K562 (cell line): Measurements from ENCODE around the gene KRT1. TPM values are rescaled to one million over a fixed set of nuclear protein-coding genes. Genes with fewer than 3 reads are reported as not detected.

ENCODE experiments used
- ATF6 ChIP-seq: sonication (generic); formaldehyde crosslinking; IDR thresholded peaks from 2 replicates; pipeline ENCODE4 v1.4.0; 2020; ENCODE audit warnings: mild to moderate bottlenecking, missing genetic modification reagents
- BRF1 ChIP-seq: IDR thresholded peaks from 3 replicates; pipeline ENCODE4 v1.6.1; 2011; ENCODE audit warnings: borderline replicate concordance, mild to moderate bottlenecking; ENCODE audit not compliant: insufficient read length; ENCODE audit errors: extremely low read depth
- BRF2 ChIP-seq: IDR thresholded peaks from 3 replicates; pipeline ENCODE4 v1.6.1; 2011; ENCODE audit warnings: borderline replicate concordance, mild to moderate bottlenecking; ENCODE audit not compliant: insufficient read length, insufficient read depth
- FOXJ3 ChIP-seq: sonication (generic); formaldehyde crosslinking; IDR thresholded peaks from 2 replicates; pipeline ENCODE4 v1.4.0; 2020; ENCODE audit warnings: mild to moderate bottlenecking, missing genetic modification reagents
- LARP7 ChIP-seq: fragments of 450-650 bp; IDR thresholded peaks from 2 replicates; pipeline ENCODE4 v1.6.1; 2016
- MAFF ChIP-seq: IDR thresholded peaks from 2 replicates; pipeline ENCODE4 v1.6.1; 2012; ENCODE audit warnings: low read length, improper control_type of control experiment
- MED1 ChIP-seq: sonication (generic); formaldehyde crosslinking; IDR thresholded peaks from 2 replicates; pipeline ENCODE4 v1.8.1; 2023; ENCODE audit warnings: missing genetic modification reagents, borderline replicate concordance
- NR3C1 ChIP-seq: sonication (generic); formaldehyde crosslinking; IDR thresholded peaks from 2 replicates; pipeline ENCODE4 v1.8.1; 2022; ENCODE audit warnings: missing genetic modification reagents
- NUFIP1 ChIP-seq: fragments of 450-650 bp; IDR thresholded peaks from 2 replicates; pipeline ENCODE4 v1.6.1; 2018; ENCODE audit not compliant: partially characterized antibody
- TCF3 ChIP-seq: sonication (generic); formaldehyde crosslinking; IDR thresholded peaks from 2 replicates; pipeline ENCODE4 v1.4.0; 2020; ENCODE audit warnings: mild to moderate bottlenecking, missing genetic modification reagents
- TCFL5 ChIP-seq: fragments of 250-450 bp; sonication (Bioruptor Pico); conservative IDR thresholded peaks from 2 replicates; pipeline ENCODE4 v1.6.1; 2021; ENCODE audit warnings: mild to moderate bottlenecking, moderate library complexity, matching md5 sums
- ZBTB33 ChIP-seq: sonication (generic); formaldehyde crosslinking; IDR thresholded peaks from 2 replicates; pipeline ENCODE4 v1.8.1; 2023; ENCODE audit warnings: mild to moderate bottlenecking, missing genetic modification reagents
- ZBTB7A ChIP-seq: IDR thresholded peaks from 2 replicates; pipeline ENCODE4 v1.6.1; 2011; ENCODE audit warnings: low read depth, mild to moderate bottlenecking, low read length, moderate library complexity, borderline replicate concordance; ENCODE audit not compliant: control insufficient read depth
- ZNF263 ChIP-seq: sonication (generic); formaldehyde crosslinking; IDR thresholded peaks from 2 replicates; pipeline ENCODE4 v1.8.0; 2022; ENCODE audit warnings: mild to moderate bottlenecking, missing genetic modification reagents, borderline replicate concordance
- ZNF277 ChIP-seq: fragments of 250-450 bp; sonication (Bioruptor Pico); IDR thresholded peaks from 2 replicates; pipeline ENCODE4 v1.8.0; 2022; ENCODE audit warnings: inconsistent platforms, mild to moderate bottlenecking, moderate library complexity, borderline replicate concordance
- ZNF695 ChIP-seq: fragments of 450-650 bp; formaldehyde crosslinking; IDR thresholded peaks from 2 replicates; pipeline ENCODE4 v1.4.0; 2020; ENCODE audit warnings: mild to moderate bottlenecking, moderate library complexity
- ZNF778 ChIP-seq: fragments of 450-650 bp; formaldehyde crosslinking; IDR thresholded peaks from 2 replicates; pipeline ENCODE4 v1.4.0; 2020; ENCODE audit warnings: mild to moderate bottlenecking, moderate library complexity
- polyA plus RNA-seq, 8 experiments: library from polyadenylated mRNA; depleted of rRNA in 4 of 8; stranded (reverse) in 5 of 8; unstranded in 3 of 8; fragments of >200 nt; fragmentation: Nextera tagmentation in 2 of 8; fragmentation: Illumina TruSeq in 1 of 8; extraction: Ambion mirVana in 2 of 8; extraction: Trizol in 1 of 8; gene quantifications; 2 replicates each; pipeline versions ENCODE4 v1.2.1 to v1.2.3, GENCODE V29; 2011 to 2014; ENCODE audit warnings: inconsistent platforms in 1 of 8, missing spikeins in 1 of 8
- total RNA-seq, 7 experiments: library from RNA; depleted of rRNA in 6 of 7; stranded (reverse); fragments of >200 nt in 6 of 7; fragmentation: Illumina TruSeq in 2 of 7; extraction: Trizol in 2 of 7; gene quantifications; 2 replicates each; pipeline versions ENCODE4 v1.2.1 to v1.2.3, GENCODE V29; 2011 to 2021; ENCODE audit warnings: low replicate concordance in 1 of 7
- TF ChIP-seq, protein P1 (sequence below): sonication (generic); formaldehyde crosslinking; IDR thresholded peaks from 2 replicates; pipeline ENCODE4 v1.8.0; 2022; ENCODE audit warnings: missing genetic modification reagents, mild to moderate bottlenecking, borderline replicate concordance
- TF ChIP-seq, protein P2 (sequence below): fragments of 450-650 bp; conservative IDR thresholded peaks from 2 replicates; pipeline ENCODE4 v1.6.1; 2016; ENCODE audit warnings: missing genetic modification characterization, low read depth, mild to moderate bottlenecking, control low read depth, missing compliant biosample characterization

KRT1 gene
- total and polyA plus RNA-seq, 9 of the 15 experiments (the other 6 are each of a cell fraction or from before 2014, with no cell fraction given): 0.18 TPM; not detected in 8

GRCh38 chr12:52645120-52645761 lies 35.0 kb downstream of the KRT1 start (continued):
- TF ChIP-seq MED1: no peak
- no peak for TF ChIP-seq NUFIP1
- no peak for TF ChIP-seq LARP7
- TF ChIP-seq, protein P1, sequence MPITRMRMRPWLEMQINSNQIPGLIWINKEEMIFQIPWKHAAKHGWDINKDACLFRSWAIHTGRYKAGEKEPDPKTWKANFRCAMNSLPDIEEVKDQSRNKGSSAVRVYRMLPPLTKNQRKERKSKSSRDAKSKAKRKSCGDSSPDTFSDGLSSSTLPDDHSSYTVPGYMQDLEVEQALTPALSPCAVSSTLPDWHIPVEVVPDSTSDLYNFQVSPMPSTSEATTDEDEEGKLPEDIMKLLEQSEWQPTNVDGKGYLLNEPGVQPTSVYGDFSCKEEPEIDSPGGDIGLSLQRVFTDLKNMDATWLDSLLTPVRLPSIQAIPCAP: no peak
- TF ChIP-seq FOXJ3 (CRISPR knock-in tag): no peak
- TF ChIP-seq, protein P2, sequence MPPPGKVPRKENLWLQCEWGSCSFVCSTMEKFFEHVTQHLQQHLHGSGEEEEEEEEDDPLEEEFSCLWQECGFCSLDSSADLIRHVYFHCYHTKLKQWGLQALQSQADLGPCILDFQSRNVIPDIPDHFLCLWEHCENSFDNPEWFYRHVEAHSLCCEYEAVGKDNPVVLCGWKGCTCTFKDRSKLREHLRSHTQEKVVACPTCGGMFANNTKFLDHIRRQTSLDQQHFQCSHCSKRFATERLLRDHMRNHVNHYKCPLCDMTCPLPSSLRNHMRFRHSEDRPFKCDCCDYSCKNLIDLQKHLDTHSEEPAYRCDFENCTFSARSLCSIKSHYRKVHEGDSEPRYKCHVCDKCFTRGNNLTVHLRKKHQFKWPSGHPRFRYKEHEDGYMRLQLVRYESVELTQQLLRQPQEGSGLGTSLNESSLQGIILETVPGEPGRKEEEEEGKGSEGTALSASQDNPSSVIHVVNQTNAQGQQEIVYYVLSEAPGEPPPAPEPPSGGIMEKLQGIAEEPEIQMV: no peak
- no peak for TF ChIP-seq MAFF
- no peak for TF ChIP-seq ATF6 (CRISPR knock-in tag)
- TF ChIP-seq ZNF277: no peak
- TF ChIP-seq NR3C1: no peak
- no peak for TF ChIP-seq ZNF263 (CRISPR knock-in tag)
- no peak for TF ChIP-seq BRF1
- TF ChIP-seq ZBTB7A: no peak
- no peak for TF ChIP-seq TCF3
- no peak for TF ChIP-seq TCFL5
- no peak for TF ChIP-seq ZBTB33 (CRISPR knock-in tag)
- TF ChIP-seq BRF2: no peak
- no peak for TF ChIP-seq ZNF695 (CRISPR knock-in tag)
- no peak for TF ChIP-seq ZNF778 (CRISPR knock-in tag)
